HepG2 (cell line): ENCODE measurements around the gene TYMS. TPM values are rescaled to one million over a fixed set of nuclear protein-coding genes. Genes with fewer than 3 reads are reported as not detected.
A peak's percentile ranks its signal among the peaks of the same experiment; 100 is the strongest.

ENCODE experiments used
- ATAC-seq: fragments of 200-7000 bp; cut with Tn5 transposase; 3 replicates; pipeline ENCODE4 v1.9.1; 2020; ENCODE audit warnings: mild to moderate bottlenecking, moderate library complexity
- BruUV-seq: library from RNA; stranded (reverse); fragments of 400-500 nt; replicated peaks from 2 replicates; lab custom pipeline; 2021; lab: Mats Ljungman, UMichigan
- CTCF ChIA-PET: fragments of 300-600 bp; formaldehyde crosslinking; extraction: SDS; loops from one replicate; lab custom pipeline; 2021; ENCODE audit warnings: low total read pairs, inconsistent platforms, low intra/inter-chr PET ratio; lab: Yijun Ruan, JAX
- POLR2A ChIA-PET: fragments of 350-600 bp; sonication (Branson Sonifier 250); formaldehyde crosslinking; loops from one replicate; lab custom pipeline; 2020; ENCODE audit warnings: antibody characterized with exemption, inconsistent platforms; lab: Yijun Ruan, JAX
- DNase-seq: peaks from one replicate; pipeline ENCODE4 v3.0.0-alpha.2; 2015; ENCODE audit warnings: low spot score
- FAIRE-seq: peaks from 3 replicates; lab custom pipeline; 2011; peaks lifted over from hg19 to GRCh38; lab: Jason Lieb, UNC
- H2AFZ ChIP-seq: one replicate; pipeline ENCODE4 v1.6.1; 2011; ENCODE audit warnings: low read length, inconsistent platforms
- H3K27ac ChIP-seq: fragments of 300-600 bp; 3 replicates; pipeline ENCODE4 v1.8.0; 2011; ENCODE audit warnings: mixed run types, mild to moderate bottlenecking, mixed read lengths, low read length, inconsistent platforms; ENCODE audit not compliant: insufficient read depth; ENCODE audit errors: extremely low read length
- H3K27me3 ChIP-seq, 2 experiments: fragments of 200-600 bp in 1 of 2; 2 replicates in 1 of 2; 3 replicates in 1 of 2; pipeline versions ENCODE4 v1.6.0 to v1.8.0; 2011; ENCODE audit warnings: low read length in 2 of 2, mild to moderate bottlenecking in 2 of 2, moderate library complexity in 2 of 2, inconsistent platforms in 1 of 2; ENCODE audit not compliant: insufficient read depth in 2 of 2, control insufficient read depth in 1 of 2
- H3K36me3 ChIP-seq, 2 experiments: fragments of 200-600 bp in 1 of 2; replicated peaks in 1 of 2; 2 replicates in 1 of 2; 3 replicates in 1 of 2; pipeline versions ENCODE4 v1.5.1 to v1.8.0; 2011; ENCODE audit warnings: low read length in 2 of 2, inconsistent platforms in 1 of 2; ENCODE audit not compliant: insufficient read depth in 2 of 2, control insufficient read depth in 1 of 2
- H3K4me1 ChIP-seq: 2 replicates; pipeline ENCODE4 v1.5.1; 2012; ENCODE audit warnings: low read length, inconsistent platforms; ENCODE audit not compliant: insufficient read depth
- H3K4me2 ChIP-seq: 2 replicates; pipeline ENCODE4 v1.6.0; 2011; ENCODE audit warnings: low read depth, low read length, inconsistent platforms
- H3K4me3 ChIP-seq, 3 experiments: fragments of 200-600 bp in 1 of 3; sonication (generic), shearing (Covaris generic) in 1 of 3; replicated peaks in 1 of 3; 2 replicates each; pipeline ENCODE4 v1.5.1; 2011 to 2016; ENCODE audit warnings: low read length in 3 of 3, inconsistent platforms in 2 of 3, low read depth in 2 of 3, mild to moderate bottlenecking in 2 of 3, control low read depth in 1 of 3, mixed read lengths in 1 of 3; ENCODE audit not compliant: insufficient read depth in 1 of 3
- H3K79me2 ChIP-seq: one replicate; pipeline ENCODE4 v1.6.1; 2011; ENCODE audit warnings: low read length, inconsistent platforms; ENCODE audit not compliant: insufficient read depth
- H3K9ac ChIP-seq: 2 replicates; pipeline ENCODE4 v1.6.0; 2011; ENCODE audit warnings: mild to moderate bottlenecking, low read depth, low read length, inconsistent platforms; ENCODE audit not compliant: insufficient read depth
- H3K9me3 ChIP-seq: 2 replicates; pipeline ENCODE4 v1.5.1; 2012; ENCODE audit warnings: mild to moderate bottlenecking, low read length
- H4K20me1 ChIP-seq: 2 replicates; pipeline ENCODE4 v1.6.0; 2011; ENCODE audit warnings: inconsistent platforms, mild to moderate bottlenecking, low read length, moderate library complexity; ENCODE audit not compliant: insufficient read depth
- ATF7 ChIP-seq, 2 experiments: fragments of 450-650 bp in 1 of 2; sonication (generic) in 1 of 2; formaldehyde crosslinking in 1 of 2; IDR thresholded peaks; 2 replicates each; pipeline versions ENCODE4 v1.4.0 to v1.6.1; 2016 to 2020; ENCODE audit warnings: antibody characterized with exemption in 1 of 2, mild to moderate bottlenecking in 1 of 2, missing genetic modification reagents in 1 of 2
- ATRX ChIP-seq: sonication (generic); formaldehyde crosslinking; IDR thresholded peaks from 2 replicates; pipeline ENCODE4 v1.4.0; 2020; ENCODE audit warnings: missing genetic modification reagents, borderline replicate concordance
- CBX2 ChIP-seq, 2 experiments: fragments of 200-600 bp in 1 of 2; sonication (generic); formaldehyde crosslinking in 1 of 2; IDR thresholded peaks; 2 replicates each; pipeline versions ENCODE4 v1.7.0 to v1.8.1; 2018 to 2022; ENCODE audit warnings: low read depth in 2 of 2, low read length in 1 of 2, mild to moderate bottlenecking in 1 of 2, missing genetic modification reagents in 1 of 2
- CC2D1A ChIP-seq: sonication (generic); formaldehyde crosslinking; IDR thresholded peaks from 2 replicates; pipeline ENCODE4 v1.8.1; 2023; ENCODE audit warnings: mild to moderate bottlenecking, missing genetic modification reagents
- CEBPB ChIP-seq: IDR thresholded peaks from 2 replicates; pipeline ENCODE4 v1.6.1; 2011; ENCODE audit warnings: low read depth, low read length, improper control_type of control experiment, borderline replicate concordance
- CEBPG ChIP-seq: IDR thresholded peaks from 2 replicates; pipeline ENCODE4 v1.6.1; 2016
- MTA1 ChIP-seq: sonication (generic); formaldehyde crosslinking; IDR thresholded peaks from 2 replicates; pipeline ENCODE4 v1.4.0; 2020; ENCODE audit warnings: missing genetic modification reagents, mild to moderate bottlenecking, borderline replicate concordance
- RARA ChIP-seq: IDR thresholded peaks from 2 replicates; pipeline ENCODE4 v1.6.1; 2016; ENCODE audit warnings: missing genetic modification reagents, missing compliant biosample characterization
- ZFP90 ChIP-seq: sonication (generic); formaldehyde crosslinking; IDR thresholded peaks from 2 replicates; pipeline ENCODE4 v1.8.0; 2022; ENCODE audit warnings: missing genetic modification reagents, mild to moderate bottlenecking, inconsistent platforms, borderline replicate concordance
- ZNF251 ChIP-seq: sonication (generic); formaldehyde crosslinking; IDR thresholded peaks from 2 replicates; pipeline ENCODE4 v1.9.0; 2021; ENCODE audit warnings: mild to moderate bottlenecking, missing genetic modification reagents
- ZNF329 ChIP-seq: sonication (generic); formaldehyde crosslinking; IDR thresholded peaks from 2 replicates; pipeline ENCODE4 v1.9.0; 2021; ENCODE audit warnings: low read depth, mild to moderate bottlenecking, missing genetic modification reagents
- ZNF672 ChIP-seq: sonication (generic); formaldehyde crosslinking; IDR thresholded peaks from 2 replicates; pipeline ENCODE4 v1.8.1; 2022; ENCODE audit warnings: missing genetic modification reagents
- ZNF747 ChIP-seq: sonication (generic); formaldehyde crosslinking; IDR thresholded peaks from 2 replicates; pipeline ENCODE4 v1.8.1; 2023; ENCODE audit warnings: missing genetic modification reagents, mild to moderate bottlenecking, borderline replicate concordance
- ZNF788 ChIP-seq: sonication (generic); formaldehyde crosslinking; IDR thresholded peaks from 2 replicates; pipeline ENCODE4 v1.5.0; 2020; ENCODE audit warnings: mild to moderate bottlenecking, missing genetic modification reagents, borderline replicate concordance
- ZSCAN31 ChIP-seq: sonication (generic); formaldehyde crosslinking; IDR thresholded peaks from 2 replicates; pipeline ENCODE4 v1.5.0; 2020; ENCODE audit warnings: low read depth, mild to moderate bottlenecking, missing genetic modification reagents
- WGBS: methylation state at CpG from one replicate; pipeline ENCODE4 v1.1.6; 2017; ENCODE audit warnings: low lambda C conversion rate; 5-methylcytosine and 5-hydroxymethylcytosine counted together
- in situ Hi-C: cut with HindIII; loops from 2 replicates; pipeline ENCODE4 v1.10.0; 2017; ENCODE audit warnings: low pct_unique_long_range_greater_than_20kb; ENCODE audit not compliant: extremely low pct_ligation_motif_present
- intact Hi-C: fragments of 100-400 bp; cut with micrococcal nuclease; formaldehyde crosslinking; loops from one replicate; pipeline ENCODE4 v1.10.0; 2022; ENCODE audit not compliant: unreplicated experiment
- polyA plus RNA-seq, 8 experiments: library from polyadenylated mRNA; depleted of rRNA in 3 of 8; stranded (reverse) in 7 of 8; unstranded in 1 of 8; fragments of >200 nt; fragmentation: Illumina TruSeq in 4 of 8; extraction: Trizol in 4 of 8; gene quantifications; 2 replicates each; pipeline versions ENCODE4 v1.2.1 to v1.2.3, GENCODE V29; 2011 to 2016; ENCODE audit warnings: low read depth in 4 of 8, missing spikeins in 1 of 8, mixed read lengths in 1 of 8; ENCODE audit not compliant: insufficient read depth in 1 of 8
- total RNA-seq, 5 experiments: library from RNA; depleted of rRNA; stranded (reverse); fragments of >200 nt; fragmentation: Illumina TruSeq; extraction: Trizol; gene quantifications; 2 replicates each; pipeline ENCODE4 v1.2.3, GENCODE V29; 2016; ENCODE audit warnings: low read depth in 1 of 5
- TF ChIP-seq, protein P1 (sequence below): sonication (generic); formaldehyde crosslinking; conservative IDR thresholded peaks from 2 replicates; pipeline ENCODE4 v1.4.0; 2020; ENCODE audit warnings: missing genetic modification reagents

Gene TYMS
- total and polyA plus RNA-seq, 2 of the 13 experiments (the other 11 are each of a cell fraction or from before 2014, with no cell fraction given): 80.1 to 106 TPM

DNA sequence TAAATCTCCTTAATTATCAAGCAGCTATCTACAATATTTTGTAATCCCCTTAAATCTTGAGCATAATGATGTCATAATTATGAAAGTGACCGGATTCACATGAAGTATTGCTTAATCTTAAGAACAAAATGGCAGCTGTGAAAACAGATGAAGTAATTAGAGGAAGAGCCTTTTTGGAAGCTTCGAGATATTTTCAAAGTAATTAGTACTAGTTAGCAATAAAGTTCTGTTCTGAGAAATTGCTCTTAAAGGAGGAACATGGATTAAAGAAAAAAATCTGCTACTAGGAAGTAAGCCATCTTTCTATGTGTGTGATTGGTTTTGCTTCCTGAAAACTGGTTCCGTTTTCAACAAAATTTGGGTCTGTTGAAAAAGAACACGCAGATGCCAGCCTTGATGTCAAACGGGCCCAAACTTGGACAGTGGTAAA, 42.3 kb upstream of the TYMS start:
- ChIA-PET CTCF (no interaction called here), POLR2A (interaction anchor here (0.6 to 1.2 kb wide), 2 partner anchors 18 to 93 kb away, joined by 3 to 4 read pairs; partner anchors contain the start of gene CLUL1)
- no peak for FAIRE-seq
- Histone ChIP-seq H3K9me3 (no peaks in the 10 kb centered on the region), H2AFZ (no peak overlapping the region), H3K27ac (no peak overlapping the region), H3K79me2 (no peaks in the 10 kb centered on the region), H3K4me1 (no peaks in the 10 kb centered on the region), H3K9ac (no peak overlapping the region), H3K36me3 (no peaks in the 10 kb centered on the region), H4K20me1 (no peaks in the 10 kb centered on the region), H3K27me3 (no peaks in the 10 kb centered on the region; a peak in 2 of 5 replicates), H3K4me2 (no peak overlapping the region)
- 32% methylated on average over 5 of the region's 5 CpGs for WGBS
- no peak for ATAC-seq
- DNase-seq: no peak
- intact Hi-C loops (no loop called here), in situ Hi-C loops (loop anchor here (10.0 to 25.0 kb wide), 2 partner anchors 222 to 340 kb away; no protein-coding TSS in a partner anchor)
- BruUV-seq: no TSS peak
- TF ChIP-seq ZSCAN31 (CRISPR knock-in tag) (no peak), ATF7 (IDR thresholded peaks at IDR 0.05) (peak; percentile 93), ATF7 (CRISPR knock-in tag; IDR thresholded peaks at IDR 0.05) (no peak), CEBPB (peak; percentile 59)
- TF ChIP-seq, all 625 proteins: peak for 2
- H3K4me3 ChIP-seq: no peak overlapping the region

DNA sequence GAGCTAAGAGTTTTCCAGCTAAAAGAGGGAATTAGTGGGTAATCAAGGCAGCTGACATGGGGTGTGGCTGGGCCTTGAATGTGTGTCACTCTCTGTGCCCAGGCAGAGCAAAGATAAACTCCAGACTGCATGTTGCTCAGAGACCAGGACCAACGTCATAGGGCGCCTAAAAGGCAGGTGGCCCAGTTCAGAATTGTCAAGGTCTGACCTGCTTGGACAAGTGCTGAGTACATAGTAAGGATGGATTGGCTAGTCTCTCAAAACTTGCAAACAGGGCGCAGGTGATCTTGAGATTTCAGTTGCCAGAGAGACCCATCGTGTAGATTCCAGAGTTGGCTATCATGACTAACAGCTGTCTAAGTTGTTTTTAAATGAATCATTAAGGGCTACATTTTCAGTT, 41.7 kb upstream of the TYMS start:
- BruUV-seq: no TSS peak
- TF ChIP-seq ZNF672 (CRISPR knock-in tag) (no peak), ZFP90 (CRISPR knock-in tag) (no peak), ZNF329 (CRISPR knock-in tag) (no peak), CC2D1A (no peak), CBX2 (IDR thresholded peaks at IDR 0.05; ENCODE audit: low read depth, low read length) (no peak), CBX2 (CRISPR knock-in tag; IDR thresholded peaks at IDR 0.05; ENCODE audit: low read depth) (no peak), MTA1 (CRISPR knock-in tag) (no peak), CEBPG (no peak), ZNF251 (CRISPR knock-in tag) (no peak), RARA (no peak), ATRX (CRISPR knock-in tag) (no peak), ZNF788 (CRISPR knock-in tag) (no peak), ZNF747 (no peak)
- TF ChIP-seq, protein P1, sequence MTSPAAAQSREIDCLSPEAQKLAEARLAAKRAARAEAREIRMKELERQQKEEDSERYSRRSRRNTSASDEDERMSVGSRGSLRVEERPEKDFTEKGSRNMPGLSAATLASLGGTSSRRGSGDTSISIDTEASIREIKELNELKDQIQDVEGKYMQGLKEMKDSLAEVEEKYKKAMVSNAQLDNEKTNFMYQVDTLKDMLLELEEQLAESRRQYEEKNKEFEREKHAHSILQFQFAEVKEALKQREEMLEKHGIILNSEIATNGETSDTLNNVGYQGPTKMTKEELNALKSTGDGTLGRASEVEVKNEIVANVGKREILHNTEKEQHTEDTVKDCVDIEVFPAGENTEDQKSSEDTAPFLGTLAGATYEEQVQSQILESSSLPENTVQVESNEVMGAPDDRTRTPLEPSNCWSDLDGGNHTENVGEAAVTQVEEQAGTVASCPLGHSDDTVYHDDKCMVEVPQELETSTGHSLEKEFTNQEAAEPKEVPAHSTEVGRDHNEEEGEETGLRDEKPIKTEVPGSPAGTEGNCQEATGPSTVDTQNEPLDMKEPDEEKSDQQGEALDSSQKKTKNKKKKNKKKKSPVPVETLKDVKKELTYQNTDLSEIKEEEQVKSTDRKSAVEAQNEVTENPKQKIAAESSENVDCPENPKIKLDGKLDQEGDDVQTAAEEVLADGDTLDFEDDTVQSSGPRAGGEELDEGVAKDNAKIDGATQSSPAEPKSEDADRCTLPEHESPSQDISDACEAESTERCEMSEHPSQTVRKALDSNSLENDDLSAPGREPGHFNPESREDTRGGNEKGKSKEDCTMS: no peak

More for the DNA sequence above, 41.7 kb upstream of the TYMS start:
- in situ Hi-C loops: loop anchor here (10.0 to 25.0 kb wide), 2 partner anchors 222 to 341 kb away; no protein-coding TSS in a partner anchor
- ChIA-PET POLR2A (interaction anchor here (0.6 to 1.2 kb wide), 2 partner anchors 19 to 92 kb away, joined by 3 to 4 read pairs; partner anchors contain the start of gene CLUL1), CTCF (interaction anchor here (1.0 to 2.0 kb wide), 4 partner anchors 19 to 347 kb away, joined by 4 to 11 read pairs (median 9); partner anchors contain the start of genes CLUL1 and THOC1)
- Histone ChIP-seq H3K79me2 (no peaks in the 10 kb centered on the region), H3K9me3 (no peaks in the 10 kb centered on the region), H3K4me2 (no peak overlapping the region), H3K4me1 (no peaks in the 10 kb centered on the region), H3K4me3 (no peak overlapping the region), H3K27ac (no peak overlapping the region), H3K36me3 (no peaks in the 10 kb centered on the region), H2AFZ (no peak overlapping the region), H4K20me1 (no peaks in the 10 kb centered on the region), H3K27me3 (no peaks in the 10 kb centered on the region; a peak in 2 of 5 replicates), H3K9ac (no peak overlapping the region)
- no peak for DNase-seq
- FAIRE-seq: no peak
- no peak; the same call in 2 of the 3 replicates for ATAC-seq
- intact Hi-C loops: loop anchor here (1.0 kb wide), 3 partner anchors 18 to 329 kb away; no protein-coding TSS in a partner anchor
- WGBS: 8% methylated on average over 4 of the region's 4 CpGs
